GM12801 (cell line): Measurements from ENCODE around the gene CYP46A1.

Experiments used
- CTCF ChIP-seq: IDR thresholded peaks from one replicate; pipeline ENCODE4 v1.5.1; 2011; ENCODE audit warnings: control low read depth; ENCODE audit not compliant: insufficient read length; ENCODE audit errors: extremely low read depth

The CYP46A1 gene

GRCh38 chr14:99659333-99659741 lies 24.8 kb upstream of the CYP46A1 start:
- TF ChIP-seq CTCF, result no peak

GRCh38 chr14:99660006-99660566 lies 24.0 kb upstream of the CYP46A1 start:
- TF ChIP-seq CTCF, result no peak

DNA sequence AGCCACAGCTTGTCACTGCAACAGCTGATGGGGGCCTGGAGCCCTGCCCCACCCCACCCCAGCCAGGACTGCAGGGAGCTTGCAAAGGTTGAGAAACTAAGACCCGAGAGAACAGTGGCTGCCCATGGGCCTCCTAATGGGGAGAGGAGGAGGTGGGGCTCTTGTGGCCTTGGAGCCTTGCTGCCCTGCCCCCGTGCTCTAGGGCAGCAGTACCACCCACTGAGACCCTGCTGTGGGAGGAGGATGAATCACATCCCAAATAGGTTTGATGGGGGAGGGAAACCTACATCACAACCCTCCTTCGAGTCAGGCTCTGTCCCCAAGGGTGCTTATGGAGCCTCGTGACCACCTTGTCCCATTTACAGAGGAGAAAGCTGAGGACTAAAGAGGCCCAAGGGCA lies 23.3 kb upstream of the CYP46A1 start:
- TF ChIP-seq CTCF, result no peak

DNA sequence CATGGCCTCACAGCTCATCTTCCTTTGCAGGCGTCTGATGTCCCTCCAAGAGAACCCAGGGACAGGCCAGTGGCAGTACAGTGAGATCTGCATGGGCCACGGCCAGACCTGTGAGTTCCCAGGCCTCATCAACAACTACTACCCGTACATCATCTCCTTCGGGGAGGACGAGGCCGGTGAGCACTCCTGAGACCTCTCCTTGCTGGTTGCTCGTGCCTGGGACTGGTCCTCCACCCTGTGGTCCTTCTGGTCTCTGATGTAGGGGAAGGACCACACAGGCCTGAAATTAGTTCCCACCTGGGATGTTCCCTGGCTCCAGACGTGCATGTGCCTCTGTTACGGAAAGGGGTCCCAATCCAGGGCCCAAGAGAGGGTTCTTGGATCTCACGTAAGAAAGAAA lies 21.3 kb upstream of the CYP46A1 start:
- TF ChIP-seq CTCF, result no peak

GRCh38 chr14:99663386-99664057 lies 20.6 kb upstream of the CYP46A1 start:
- TF ChIP-seq CTCF, result no peak

DNA sequence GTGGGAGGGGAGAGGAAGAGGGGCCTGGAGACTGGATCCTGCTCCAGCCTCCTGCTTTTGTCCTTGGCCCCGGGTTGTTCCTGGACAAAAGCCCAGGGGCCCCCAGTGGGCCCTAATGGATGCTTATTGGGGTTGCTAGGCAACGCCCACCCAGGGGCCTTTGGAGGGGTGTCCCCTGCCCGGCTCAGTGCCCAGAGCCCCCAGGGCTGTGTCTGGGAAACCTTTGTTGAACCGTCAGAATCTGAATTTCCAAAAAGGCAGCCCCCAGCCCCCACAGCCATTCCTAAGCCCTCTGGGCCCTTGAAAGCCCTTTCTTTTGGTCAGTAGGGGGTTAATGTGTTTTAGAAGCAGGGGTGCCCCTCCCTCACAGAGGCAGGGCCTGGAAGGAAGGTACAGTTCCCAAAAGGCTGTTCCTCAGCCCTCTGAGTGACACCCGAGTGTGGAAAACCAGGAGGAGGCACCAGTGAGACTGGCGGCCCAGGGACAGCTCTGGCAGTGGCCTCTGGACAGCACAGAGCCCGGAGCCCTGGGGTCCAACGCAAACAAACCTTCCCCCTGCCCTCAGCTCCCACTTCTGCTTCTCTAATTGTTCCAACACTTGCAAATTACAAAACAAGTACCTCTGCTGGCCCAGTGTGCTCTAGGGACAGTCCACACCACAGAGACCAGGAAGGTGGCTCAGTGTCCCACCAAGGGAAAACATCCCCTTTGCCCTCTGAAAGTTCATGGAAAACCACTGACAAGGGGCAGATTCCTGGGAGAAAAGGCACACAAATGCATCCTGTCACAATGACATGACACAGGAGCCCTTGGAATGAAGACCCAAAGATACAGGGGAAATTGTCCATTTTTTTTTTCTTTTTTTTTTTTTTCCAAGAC lies 19.8 kb upstream of the CYP46A1 start:
- no peak for TF ChIP-seq CTCF

- no peak for TF ChIP-seq CTCF
Measured at GRCh38 chr14:99664937-99665273, 19.2 kb upstream of the CYP46A1 start.
